Measurements from ENCODE around the gene BRD4.

GRCh38 chr19:15255359-15255990 is 76.9 kb downstream of the BRD4 start:
- TF ChIP-seq CTCF (IDR thresholded peaks at IDR 0.05) (no peak), POLR2A (IDR thresholded peaks at IDR 0.05) (no peak)
